GM20431 (cell line): ENCODE measurements around the gene AMIGO3.
"Not testable (repeated sequence)": the region's sequence is repeated elsewhere in the genome, so short reads cannot be mapped to it uniquely, and the experiment has no call there.

Experiments used
- in situ Hi-C: fragments of 300-500 bp; cut with MseI, MboI; formaldehyde crosslinking; loops from one replicate; pipeline ENCODE4 v1.15.0; 2020; ENCODE audit warnings: low sequenced_read_pairs; ENCODE audit not compliant: unreplicated experiment

Gene AMIGO3

GRCh38 chr3:49712631-49713317 lies 6.7 kb downstream of the AMIGO3 start:
- in situ Hi-C loops: no loop called here

GRCh38 chr3:49712166-49712565 lies 7.3 kb downstream of the AMIGO3 start:
- in situ Hi-C loops: no loop called here

- in situ Hi-C loops: no loop called here
Measured at GRCh38 chr3:49711489-49711888, 8.0 kb downstream of the AMIGO3 start.

GRCh38 chr3:49709852-49710251 lies 9.6 kb downstream of the AMIGO3 start:
- in situ Hi-C loops: no loop called here

- in situ Hi-C loops: no loop called here
Measured at GRCh38 chr3:49707113-49707480, 12.4 kb downstream of the AMIGO3 start.

GRCh38 chr3:49706456-49707112 lies 12.9 kb downstream of the AMIGO3 start:
- in situ Hi-C loops: no loop called here

GRCh38 chr3:49705390-49705960 lies 14.0 kb downstream of the AMIGO3 start:
- in situ Hi-C loops: no loop called here

- in situ Hi-C loops: no loop called here
Measured at GRCh38 chr3:49704629-49705028, 14.9 kb downstream of the AMIGO3 start.

- in situ Hi-C loops: no loop called here
Measured at GRCh38 chr3:49703956-49704355, 15.5 kb downstream of the AMIGO3 start.

GRCh38 chr3:49703443-49703927 lies 16.0 kb downstream of the AMIGO3 start:
- in situ Hi-C loops: no loop called here

GRCh38 chr3:49702672-49703071 lies 16.8 kb downstream of the AMIGO3 start:
- in situ Hi-C loops: no loop called here

- in situ Hi-C loops: no loop called here
Measured at GRCh38 chr3:49701388-49702077, 18.0 kb downstream of the AMIGO3 start.

- in situ Hi-C loops: no loop called here
Measured at GRCh38 chr3:49700453-49701128, 18.9 kb downstream of the AMIGO3 start.

GRCh38 chr3:49700014-49700413 lies 19.5 kb downstream of the AMIGO3 start:
- in situ Hi-C loops: no loop called here

- in situ Hi-C loops: no loop called here
Measured at GRCh38 chr3:49699281-49699979, 20.1 kb downstream of the AMIGO3 start.

GRCh38 chr3:49695350-49696015 lies 24.0 kb downstream of the AMIGO3 start:
- in situ Hi-C loops: not testable (repeated sequence)

GRCh38 chr3:49694409-49695070 lies 24.9 kb downstream of the AMIGO3 start:
- in situ Hi-C loops: not testable (repeated sequence)

- in situ Hi-C loops: not testable (repeated sequence)
Measured at GRCh38 chr3:49691481-49691880, 28.0 kb downstream of the AMIGO3 start.

- in situ Hi-C loops: not testable (repeated sequence)
Measured at GRCh38 chr3:49690856-49691255, 28.6 kb downstream of the AMIGO3 start.
